ENCODE measurements around the gene ROBO3.

ROBO3 gene

DNA sequence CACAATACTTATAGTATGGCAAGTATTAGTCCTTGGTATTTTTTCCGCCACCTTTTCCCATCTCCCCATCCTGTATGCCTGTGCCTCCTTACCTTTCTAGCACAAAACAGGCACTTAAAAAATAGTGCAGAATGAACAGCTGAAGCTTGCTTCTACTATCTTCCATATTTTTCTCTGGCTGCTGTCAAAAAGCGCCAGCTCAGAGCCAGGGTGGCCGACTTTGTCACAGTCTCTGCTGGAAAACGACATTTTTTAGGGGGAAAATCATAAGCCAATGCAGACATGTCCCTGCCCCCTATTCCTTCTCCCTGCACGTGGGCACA lies 26.5 kb upstream of the ROBO3 start:
- Histone ChIP-seq H3K9me3 (ENCODE audit: control insufficient read depth, insufficient read depth, low read depth, low read length) (no peaks in the 10 kb centered on the region), H3K27ac (ENCODE audit: extremely low read depth, low read depth, low read length) (no peak overlapping the region), H3K4me3 (ENCODE audit: low read depth, low read length) (no peak overlapping the region), H3K4me1 (ENCODE audit: control insufficient read depth, insufficient read depth, low read length) (no peaks in the 10 kb centered on the region), H3K36me3 (ENCODE audit: control insufficient read depth in 2 of 2, insufficient read depth in 1 of 2, low read length in 2 of 2) (no peaks in the 10 kb centered on the region)
- TF ChIP-seq, protein P1, sequence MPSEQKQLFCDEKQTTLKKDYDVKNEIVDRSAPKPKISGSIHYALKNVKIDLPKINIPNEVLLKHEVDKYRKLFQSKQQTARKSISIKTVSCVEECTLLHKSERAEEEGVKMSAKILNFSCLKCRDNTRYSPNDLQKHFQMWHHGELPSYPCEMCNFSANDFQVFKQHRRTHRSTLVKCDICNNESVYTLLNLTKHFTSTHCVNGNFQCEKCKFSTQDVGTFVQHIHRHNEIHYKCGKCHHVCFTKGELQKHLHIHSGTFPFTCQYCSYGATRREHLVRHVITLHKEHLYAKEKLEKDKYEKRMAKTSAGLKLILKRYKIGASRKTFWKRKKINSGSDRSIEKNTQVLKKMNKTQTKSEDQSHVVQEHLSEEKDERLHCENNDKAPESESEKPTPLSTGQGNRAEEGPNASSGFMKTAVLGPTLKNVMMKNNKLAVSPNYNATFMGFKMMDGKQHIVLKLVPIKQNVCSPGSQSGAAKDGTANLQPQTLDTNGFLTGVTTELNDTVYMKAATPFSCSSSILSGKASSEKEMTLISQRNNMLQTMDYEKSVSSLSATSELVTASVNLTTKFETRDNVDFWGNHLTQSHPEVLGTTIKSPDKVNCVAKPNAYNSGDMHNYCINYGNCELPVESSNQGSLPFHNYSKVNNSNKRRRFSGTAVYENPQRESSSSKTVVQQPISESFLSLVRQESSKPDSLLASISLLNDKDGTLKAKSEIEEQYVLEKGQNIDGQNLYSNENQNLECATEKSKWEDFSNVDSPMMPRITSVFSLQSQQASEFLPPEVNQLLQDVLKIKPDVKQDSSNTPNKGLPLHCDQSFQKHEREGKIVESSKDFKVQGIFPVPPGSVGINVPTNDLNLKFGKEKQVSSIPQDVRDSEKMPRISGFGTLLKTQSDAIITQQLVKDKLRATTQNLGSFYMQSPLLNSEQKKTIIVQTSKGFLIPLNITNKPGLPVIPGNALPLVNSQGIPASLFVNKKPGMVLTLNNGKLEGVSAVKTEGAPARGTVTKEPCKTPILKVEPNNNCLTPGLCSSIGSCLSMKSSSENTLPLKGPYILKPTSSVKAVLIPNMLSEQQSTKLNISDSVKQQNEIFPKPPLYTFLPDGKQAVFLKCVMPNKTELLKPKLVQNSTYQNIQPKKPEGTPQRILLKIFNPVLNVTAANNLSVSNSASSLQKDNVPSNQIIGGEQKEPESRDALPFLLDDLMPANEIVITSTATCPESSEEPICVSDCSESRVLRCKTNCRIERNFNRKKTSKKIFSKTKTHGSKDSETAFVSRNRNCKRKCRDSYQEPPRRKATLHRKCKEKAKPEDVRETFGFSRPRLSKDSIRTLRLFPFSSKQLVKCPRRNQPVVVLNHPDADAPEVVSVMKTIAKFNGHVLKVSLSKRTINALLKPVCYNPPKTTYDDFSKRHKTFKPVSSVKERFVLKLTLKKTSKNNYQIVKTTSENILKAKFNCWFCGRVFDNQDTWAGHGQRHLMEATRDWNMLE (tag by site-specific recombination; conservative IDR thresholded peaks at IDR 0.05; ENCODE audit: low read depth) = no peak
- ChIA-PET POLR2A (no interaction called here), CTCF (interaction anchor here (0.6 to 5.5 kb wide), 18 partner anchors 19 to 654 kb away, joined by 3 to 53 read pairs (median 4); partner anchors contain the start of gene ROBO3)

DNA sequence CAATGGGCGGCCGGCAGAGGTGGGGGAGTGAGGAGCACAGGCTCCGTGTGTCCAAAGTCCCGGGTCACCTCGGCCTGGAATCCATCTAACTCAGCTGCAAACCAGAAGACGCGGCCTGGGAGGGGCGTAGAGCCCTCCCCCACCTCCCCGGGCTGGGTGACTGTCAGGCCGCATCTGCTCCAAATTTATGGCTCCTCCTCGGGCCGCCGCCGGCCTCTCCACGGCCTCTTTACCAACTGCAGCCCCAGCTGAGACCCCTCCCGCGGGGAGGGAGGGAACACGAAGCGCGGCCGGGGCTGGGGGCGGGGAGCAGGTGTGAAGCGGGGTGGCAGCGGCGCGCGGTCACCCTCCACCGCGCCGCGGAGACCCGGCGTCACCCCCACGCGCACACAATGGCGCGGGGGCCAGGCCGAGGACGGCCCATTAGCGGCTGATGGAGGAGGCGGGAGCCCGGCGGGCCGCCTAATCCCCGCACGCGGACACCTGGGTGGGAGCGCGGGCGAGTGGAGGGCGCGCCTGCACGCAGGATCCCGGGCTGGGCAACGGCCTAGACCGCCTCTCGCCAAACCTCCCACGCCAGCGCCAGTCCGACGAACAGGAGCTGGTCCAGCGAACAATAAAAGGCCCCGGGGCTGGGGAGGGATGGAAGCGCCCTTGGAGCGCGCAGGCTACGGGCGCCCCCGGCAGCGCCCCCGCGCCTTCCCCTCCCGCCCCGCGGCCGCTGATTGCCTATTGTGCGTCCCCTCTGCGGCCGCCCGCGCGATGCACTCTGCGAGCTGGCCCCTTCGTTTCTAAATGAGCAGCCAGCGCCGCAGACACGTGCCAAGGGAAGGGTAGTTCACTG lies 25.9 kb upstream of the ROBO3 start:
- POLR2A ChIA-PET = interaction anchor here (0.8 kb wide), 1 partner anchor 37 kb away, joined by 5 read pairs; no protein-coding TSS in a partner anchor
- Histone ChIP-seq H3K27ac (ENCODE audit: extremely low read depth, low read depth, low read length) (no peak overlapping the region), H3K4me3 (ENCODE audit: low read depth, low read length) (peak overlapping the region; percentile 31), H3K9me3 (ENCODE audit: control insufficient read depth, insufficient read depth, low read depth, low read length) (no peaks in the 10 kb centered on the region), H3K36me3 (ENCODE audit: control insufficient read depth in 2 of 2, insufficient read depth in 1 of 2, low read length in 2 of 2) (no peaks in the 10 kb centered on the region), H3K4me1 (ENCODE audit: control insufficient read depth, insufficient read depth, low read length) (no peaks in the 10 kb centered on the region)
- CTCF ChIA-PET = interaction anchor here (0.6 to 5.5 kb wide), 19 partner anchors 27 to 653 kb away, joined by 3 to 53 read pairs (median 4); partner anchors contain the start of gene ROBO3
- no peak for TF ChIP-seq ZNF548 (tag by site-specific recombination; IDR thresholded peaks at IDR 0.05)
- no peak for TF ChIP-seq ZBTB48 (tag by site-specific recombination; IDR thresholded peaks at IDR 0.05)
- TF ChIP-seq ZNF48 (tag by site-specific recombination; IDR thresholded peaks at IDR 0.05) = no peak
- TF ChIP-seq SP2 (tag by site-specific recombination; IDR thresholded peaks at IDR 0.05) = peak; percentile 60
- no peak for TF ChIP-seq TRIM28 (IDR thresholded peaks at IDR 0.05; ENCODE audit: borderline replicate concordance, low read length)
- TF ChIP-seq, protein P2, sequence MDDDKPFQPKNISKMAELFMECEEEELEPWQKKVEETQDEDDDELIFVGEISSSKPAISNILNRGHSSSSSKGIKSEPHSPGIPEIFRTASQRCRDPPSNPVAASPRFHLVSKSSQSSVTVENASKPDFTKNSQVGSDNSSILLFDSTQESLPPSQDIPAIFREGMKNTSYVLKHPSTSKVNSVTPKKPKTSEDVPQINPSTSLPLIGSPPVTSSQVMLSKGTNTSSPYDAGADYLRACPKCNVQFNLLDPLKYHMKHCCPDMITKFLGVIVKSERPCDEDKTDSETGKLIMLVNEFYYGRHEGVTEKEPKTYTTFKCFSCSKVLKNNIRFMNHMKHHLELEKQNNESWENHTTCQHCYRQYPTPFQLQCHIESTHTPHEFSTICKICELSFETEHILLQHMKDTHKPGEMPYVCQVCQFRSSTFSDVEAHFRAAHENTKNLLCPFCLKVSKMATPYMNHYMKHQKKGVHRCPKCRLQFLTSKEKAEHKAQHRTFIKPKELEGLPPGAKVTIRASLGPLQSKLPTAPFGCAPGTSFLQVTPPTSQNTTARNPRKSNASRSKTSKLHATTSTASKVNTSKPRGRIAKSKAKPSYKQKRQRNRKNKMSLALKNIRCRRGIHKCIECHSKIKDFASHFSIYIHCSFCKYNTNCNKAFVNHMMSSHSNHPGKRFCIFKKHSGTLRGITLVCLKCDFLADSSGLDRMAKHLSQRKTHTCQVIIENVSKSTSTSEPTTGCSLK (tag by site-specific recombination; IDR thresholded peaks at IDR 0.05) = no peak
- TF ChIP-seq ZNF529 (tag by site-specific recombination; IDR thresholded peaks at IDR 0.05; ENCODE audit: insufficient replicate concordance) = no peak
- TF ChIP-seq, protein P3, sequence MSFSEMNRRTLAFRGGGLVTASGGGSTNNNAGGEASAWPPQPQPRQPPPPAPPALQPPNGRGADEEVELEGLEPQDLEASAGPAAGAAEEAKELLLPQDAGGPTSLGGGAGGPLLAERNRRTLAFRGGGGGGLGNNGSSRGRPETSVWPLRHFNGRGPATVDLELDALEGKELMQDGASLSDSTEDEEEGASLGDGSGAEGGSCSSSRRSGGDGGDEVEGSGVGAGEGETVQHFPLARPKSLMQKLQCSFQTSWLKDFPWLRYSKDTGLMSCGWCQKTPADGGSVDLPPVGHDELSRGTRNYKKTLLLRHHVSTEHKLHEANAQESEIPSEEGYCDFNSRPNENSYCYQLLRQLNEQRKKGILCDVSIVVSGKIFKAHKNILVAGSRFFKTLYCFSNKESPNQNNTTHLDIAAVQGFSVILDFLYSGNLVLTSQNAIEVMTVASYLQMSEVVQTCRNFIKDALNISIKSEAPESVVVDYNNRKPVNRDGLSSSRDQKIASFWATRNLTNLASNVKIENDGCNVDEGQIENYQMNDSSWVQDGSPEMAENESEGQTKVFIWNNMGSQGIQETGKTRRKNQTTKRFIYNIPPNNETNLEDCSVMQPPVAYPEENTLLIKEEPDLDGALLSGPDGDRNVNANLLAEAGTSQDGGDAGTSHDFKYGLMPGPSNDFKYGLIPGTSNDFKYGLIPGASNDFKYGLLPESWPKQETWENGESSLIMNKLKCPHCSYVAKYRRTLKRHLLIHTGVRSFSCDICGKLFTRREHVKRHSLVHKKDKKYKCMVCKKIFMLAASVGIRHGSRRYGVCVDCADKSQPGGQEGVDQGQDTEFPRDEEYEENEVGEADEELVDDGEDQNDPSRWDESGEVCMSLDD (tag by site-specific recombination; IDR thresholded peaks at IDR 0.05) = no peak
- TF ChIP-seq ZNF416 (tag by site-specific recombination; IDR thresholded peaks at IDR 0.05) = no peak
- no peak for TF ChIP-seq BCL11A (tag by site-specific recombination; IDR thresholded peaks at IDR 0.05; ENCODE audit: low read depth)
- TF ChIP-seq, protein P4, sequence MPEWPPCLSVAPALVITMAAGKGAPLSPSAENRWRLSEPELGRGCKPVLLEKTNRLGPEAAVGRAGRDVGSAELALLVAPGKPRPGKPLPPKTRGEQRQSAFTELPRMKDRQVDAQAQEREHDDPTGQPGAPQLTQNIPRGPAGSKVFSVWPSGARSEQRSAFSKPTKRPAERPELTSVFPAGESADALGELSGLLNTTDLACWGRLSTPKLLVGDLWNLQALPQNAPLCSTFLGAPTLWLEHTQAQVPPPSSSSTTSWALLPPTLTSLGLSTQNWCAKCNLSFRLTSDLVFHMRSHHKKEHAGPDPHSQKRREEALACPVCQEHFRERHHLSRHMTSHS (tag by site-specific recombination; IDR thresholded peaks at IDR 0.05) = no peak
- TF ChIP-seq ZNF157 (tag by site-specific recombination; IDR thresholded peaks at IDR 0.05) = no peak
- TF ChIP-seq ZNF658 (tag by site-specific recombination; IDR thresholded peaks at IDR 0.05) = no peak
- no peak for TF ChIP-seq ZNF571 (tag by site-specific recombination; IDR thresholded peaks at IDR 0.05)
- TF ChIP-seq KLF16 (tag by site-specific recombination; IDR thresholded peaks at IDR 0.05) = no peak
- TF ChIP-seq, protein P5, sequence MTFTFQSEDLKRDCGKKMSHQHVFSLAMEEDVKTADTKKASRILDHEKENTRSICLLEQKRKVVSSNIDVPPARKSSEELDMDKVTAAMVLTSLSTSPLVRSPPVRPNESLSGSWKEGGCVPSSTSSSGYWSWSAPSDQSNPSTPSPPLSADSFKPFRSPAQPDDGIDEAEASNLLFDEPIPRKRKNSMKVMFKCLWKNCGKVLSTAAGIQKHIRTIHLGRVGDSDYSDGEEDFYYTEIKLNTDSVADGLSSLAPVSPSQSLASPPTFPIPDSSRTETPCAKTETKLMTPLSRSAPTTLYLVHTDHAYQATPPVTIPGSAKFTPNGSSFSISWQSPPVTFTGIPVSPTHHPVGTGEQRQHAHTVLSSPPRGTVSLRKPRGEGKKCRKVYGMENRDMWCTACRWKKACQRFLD (tag by site-specific recombination; IDR thresholded peaks at IDR 0.05) = no peak
- TF ChIP-seq ZNF837 (tag by site-specific recombination; IDR thresholded peaks at IDR 0.05) = no peak
- TF ChIP-seq ZNF112 (tag by site-specific recombination; IDR thresholded peaks at IDR 0.05) = no peak
- TF ChIP-seq, protein P6, sequence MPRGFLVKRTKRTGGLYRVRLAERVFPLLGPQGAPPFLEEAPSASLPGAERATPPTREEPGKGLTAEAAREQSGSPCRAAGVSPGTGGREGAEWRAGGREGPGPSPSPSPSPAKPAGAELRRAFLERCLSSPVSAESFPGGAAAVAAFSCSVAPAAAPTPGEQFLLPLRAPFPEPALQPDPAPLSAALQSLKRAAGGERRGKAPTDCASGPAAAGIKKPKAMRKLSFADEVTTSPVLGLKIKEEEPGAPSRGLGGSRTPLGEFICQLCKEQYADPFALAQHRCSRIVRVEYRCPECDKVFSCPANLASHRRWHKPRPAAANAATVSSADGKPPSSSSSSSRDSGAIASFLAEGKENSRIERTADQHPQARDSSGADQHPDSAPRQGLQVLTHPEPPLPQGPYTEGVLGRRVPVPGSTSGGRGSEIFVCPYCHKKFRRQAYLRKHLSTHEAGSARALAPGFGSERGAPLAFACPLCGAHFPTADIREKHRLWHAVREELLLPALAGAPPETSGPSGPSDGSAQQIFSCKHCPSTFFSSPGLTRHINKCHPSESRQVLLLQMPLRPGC (tag by site-specific recombination; IDR thresholded peaks at IDR 0.05) = no peak
